Activated B cell treated with CpG ODN at 0.5 μM for 24 hours (primary cell): Measurements from ENCODE around the gene NEK9. TPM values are rescaled to one million over a fixed set of nuclear protein-coding genes. Genes with fewer than 3 reads are reported as not detected.
"Not testable (repeated sequence)": the region's sequence is repeated elsewhere in the genome, so short reads cannot be mapped to it uniquely, and the experiment has no call there.

Experiments
- ATAC-seq: fragments of 200-7000 bp; cut with Tn5 transposase; one replicate; pipeline ENCODE4 v1.10.0; 2021; ENCODE audit warnings: low read depth, mild to moderate bottlenecking, moderate library complexity
- CTCF ChIA-PET: fragments of 350-600 bp; sonication (Branson Sonifier 250); formaldehyde crosslinking; loops from one replicate; lab custom pipeline; 2021; ENCODE audit warnings: antibody characterized with exemption; lab: Charles Lee
- POLR2A ChIA-PET: fragments of 350-600 bp; sonication (Branson Sonifier 250); formaldehyde crosslinking; loops from one replicate; lab custom pipeline; 2021; ENCODE audit warnings: antibody characterized with exemption; lab: Charles Lee
- DNase-seq: peaks from one replicate; pipeline ENCODE4 v3.0.0; 2022
- H3K27ac Mint-ChIP-seq: one replicate; pipeline ENCODE4 v1.8.0; 2020; ENCODE audit warnings: mixed read lengths
- H3K27me3 Mint-ChIP-seq: one replicate; pipeline ENCODE4 v1.8.0; 2021; ENCODE audit warnings: mixed read lengths
- H3K36me3 Mint-ChIP-seq: one replicate; pipeline ENCODE4 v1.8.0; 2021; ENCODE audit warnings: low read depth, mixed read lengths
- H3K4me1 Mint-ChIP-seq: one replicate; pipeline ENCODE4 v1.8.0; 2021; ENCODE audit warnings: mixed read lengths
- H3K4me3 Mint-ChIP-seq: one replicate; pipeline ENCODE4 v1.8.0; 2020; ENCODE audit warnings: mild to moderate bottlenecking, mixed read lengths
- H3K9me3 Mint-ChIP-seq: one replicate; pipeline ENCODE4 v1.8.0; 2020; ENCODE audit warnings: mixed read lengths
- intact Hi-C: fragments of 100-400 bp; cut with micrococcal nuclease; formaldehyde crosslinking; loops from one replicate; pipeline ENCODE4 v1.15.1; 2024
- total RNA-seq: library from RNA; stranded (reverse); gene quantifications from 2 replicates; pipeline ENCODE4 v1.2.3, GENCODE V29; 2022
- TF ChIP-seq, protein P1 (sequence below): fragments of 200-600 bp; IDR thresholded peaks from one replicate; pipeline ENCODE4 v1.8.0; 2022; ENCODE audit warnings: antibody characterized with exemption, mild to moderate bottlenecking

NEK9 gene
- total RNA-seq, 1 donor from 2014 or later, result 97.7 TPM

GRCh38 chr14:75155169-75155568 is 28.3 kb upstream of the NEK9 start:
- CTCF ChIA-PET, result no interaction called here

DNA sequence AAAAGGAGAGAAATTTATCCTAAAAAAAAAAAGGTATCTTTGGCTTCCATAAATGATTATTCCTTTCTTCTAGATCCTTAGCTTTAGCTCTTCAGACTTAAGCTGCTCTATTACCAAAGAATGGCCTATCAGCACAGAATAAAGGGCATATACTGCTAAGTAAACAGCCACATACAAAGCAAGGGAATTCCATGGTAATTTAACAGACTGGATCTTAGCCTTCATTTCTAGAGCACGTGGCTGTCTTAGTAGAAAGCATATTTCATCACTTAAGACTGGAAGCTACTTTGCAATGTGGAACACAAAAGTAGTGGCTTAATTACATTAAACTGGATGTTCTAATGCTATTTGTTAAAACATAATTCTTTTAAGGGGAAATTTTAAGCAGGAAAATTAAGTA is 26.4 kb upstream of the NEK9 start:
- H3K4me1 Mint-ChIP-seq, result peaks cover 6% of the 10 kb centered on the region
- H3K9me3 Mint-ChIP-seq, result no peaks in the 10 kb centered on the region
- DNase-seq (no peak), ATAC-seq (no peak)
- TF ChIP-seq, protein P1, sequence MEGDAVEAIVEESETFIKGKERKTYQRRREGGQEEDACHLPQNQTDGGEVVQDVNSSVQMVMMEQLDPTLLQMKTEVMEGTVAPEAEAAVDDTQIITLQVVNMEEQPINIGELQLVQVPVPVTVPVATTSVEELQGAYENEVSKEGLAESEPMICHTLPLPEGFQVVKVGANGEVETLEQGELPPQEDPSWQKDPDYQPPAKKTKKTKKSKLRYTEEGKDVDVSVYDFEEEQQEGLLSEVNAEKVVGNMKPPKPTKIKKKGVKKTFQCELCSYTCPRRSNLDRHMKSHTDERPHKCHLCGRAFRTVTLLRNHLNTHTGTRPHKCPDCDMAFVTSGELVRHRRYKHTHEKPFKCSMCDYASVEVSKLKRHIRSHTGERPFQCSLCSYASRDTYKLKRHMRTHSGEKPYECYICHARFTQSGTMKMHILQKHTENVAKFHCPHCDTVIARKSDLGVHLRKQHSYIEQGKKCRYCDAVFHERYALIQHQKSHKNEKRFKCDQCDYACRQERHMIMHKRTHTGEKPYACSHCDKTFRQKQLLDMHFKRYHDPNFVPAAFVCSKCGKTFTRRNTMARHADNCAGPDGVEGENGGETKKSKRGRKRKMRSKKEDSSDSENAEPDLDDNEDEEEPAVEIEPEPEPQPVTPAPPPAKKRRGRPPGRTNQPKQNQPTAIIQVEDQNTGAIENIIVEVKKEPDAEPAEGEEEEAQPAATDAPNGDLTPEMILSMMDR, result no peak
- ChIA-PET POLR2A (no interaction called here), CTCF (no interaction called here)
- H3K36me3 Mint-ChIP-seq, result peaks cover 35% of the 10 kb centered on the region
- H3K27ac Mint-ChIP-seq, result no peak overlapping the region
- intact Hi-C loops, result no loop called here
- H3K4me3 Mint-ChIP-seq, result no peak overlapping the region
- H3K27me3 Mint-ChIP-seq, result no peaks in the 10 kb centered on the region

More at GRCh38 chr14:75155169-75155568, 28.3 kb upstream of the NEK9 start:
- peaks cover 23% of the 10 kb centered on the region for H3K36me3 Mint-ChIP-seq
- intact Hi-C loops, result no loop called here
- no peaks in the 10 kb centered on the region for H3K27me3 Mint-ChIP-seq
- H3K4me1 Mint-ChIP-seq, result peaks cover 21% of the 10 kb centered on the region
- H3K4me3 Mint-ChIP-seq, result no peak overlapping the region
- H3K9me3 Mint-ChIP-seq, result no peaks in the 10 kb centered on the region
- TF ChIP-seq, protein P1, result no peak
- ATAC-seq, result no peak
- DNase-seq, result no peak
- POLR2A ChIA-PET, result no interaction called here
- no peak overlapping the region for H3K27ac Mint-ChIP-seq

- no peaks in the 10 kb centered on the region for H3K9me3 Mint-ChIP-seq
- TF ChIP-seq, protein P1, result no peak
- H3K36me3 Mint-ChIP-seq, result peaks cover 43% of the 10 kb centered on the region
- no peak for ATAC-seq
- ChIA-PET CTCF (no interaction called here), POLR2A (no interaction called here)
- no peak overlapping the region for H3K27ac Mint-ChIP-seq
- no peaks in the 10 kb centered on the region for H3K27me3 Mint-ChIP-seq
- no peak overlapping the region for H3K4me3 Mint-ChIP-seq
- peaks cover 9% of the 10 kb centered on the region for H3K4me1 Mint-ChIP-seq
- intact Hi-C loops, result no loop called here
- DNase-seq, result no peak
These were observed 25.0 kb upstream of the NEK9 start for GRCh38 chr14:75151851-75152250.

DNA sequence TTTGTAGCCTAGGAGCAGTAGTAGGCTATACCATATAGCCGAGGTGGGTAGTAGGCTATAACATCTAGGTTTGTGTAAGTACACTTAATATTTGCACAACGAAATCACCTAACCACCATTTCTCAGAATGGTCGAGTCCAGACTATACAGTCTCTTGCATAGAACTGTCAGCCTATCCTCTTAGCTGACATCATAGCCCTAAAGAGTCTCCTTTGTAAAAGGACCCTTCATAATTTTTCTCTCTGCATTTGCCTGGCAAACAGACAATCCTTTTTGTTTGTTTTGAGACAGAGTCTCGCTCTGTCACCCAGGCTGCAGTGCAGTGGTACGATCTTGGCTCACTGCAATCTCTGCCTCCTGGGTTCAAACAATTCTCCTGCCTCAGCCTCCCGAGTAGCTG is 23.8 kb upstream of the NEK9 start:
- H3K9me3 Mint-ChIP-seq, ATAC-seq, H3K27ac Mint-ChIP-seq, H3K4me1 Mint-ChIP-seq, H3K27me3 Mint-ChIP-seq, H3K4me3 Mint-ChIP-seq, intact Hi-C loops, DNase-seq, CTCF ChIA-PET, POLR2A ChIA-PET: not testable (repeated sequence)
- peaks cover 50% of the 10 kb centered on the region for H3K36me3 Mint-ChIP-seq

DNA sequence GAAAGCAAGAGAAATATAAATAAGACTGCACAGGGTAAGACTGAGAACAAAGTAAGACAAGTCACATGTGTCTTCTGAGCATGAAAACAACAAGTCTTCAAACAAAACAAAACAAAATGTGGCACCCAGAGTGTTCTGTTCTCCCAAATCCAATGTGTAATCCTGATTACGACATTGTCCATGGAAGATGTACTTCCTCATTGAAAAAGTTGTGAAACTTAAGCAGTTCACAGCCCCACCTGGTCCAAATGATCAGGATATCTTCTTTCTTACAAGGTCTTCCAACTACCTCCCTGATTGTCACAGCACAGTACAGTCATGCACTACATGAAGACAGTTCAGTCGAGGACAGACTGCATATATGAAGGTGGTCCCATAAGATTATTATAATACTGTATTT is 23.3 kb upstream of the NEK9 start:
- Mint-ChIP-seq H3K4me3 (no peak overlapping the region), H3K4me1 (peaks cover 5% of the 10 kb centered on the region), H3K9me3 (no peaks in the 10 kb centered on the region), H3K27ac (no peak overlapping the region), H3K27me3 (no peaks in the 10 kb centered on the region), H3K36me3 (peaks cover 51% of the 10 kb centered on the region)
- TF ChIP-seq, protein P1, result no peak
- intact Hi-C loops, result no loop called here
- DNase-seq (no peak), ATAC-seq (no peak)
- ChIA-PET POLR2A (no interaction called here), CTCF (no interaction called here)

DNA sequence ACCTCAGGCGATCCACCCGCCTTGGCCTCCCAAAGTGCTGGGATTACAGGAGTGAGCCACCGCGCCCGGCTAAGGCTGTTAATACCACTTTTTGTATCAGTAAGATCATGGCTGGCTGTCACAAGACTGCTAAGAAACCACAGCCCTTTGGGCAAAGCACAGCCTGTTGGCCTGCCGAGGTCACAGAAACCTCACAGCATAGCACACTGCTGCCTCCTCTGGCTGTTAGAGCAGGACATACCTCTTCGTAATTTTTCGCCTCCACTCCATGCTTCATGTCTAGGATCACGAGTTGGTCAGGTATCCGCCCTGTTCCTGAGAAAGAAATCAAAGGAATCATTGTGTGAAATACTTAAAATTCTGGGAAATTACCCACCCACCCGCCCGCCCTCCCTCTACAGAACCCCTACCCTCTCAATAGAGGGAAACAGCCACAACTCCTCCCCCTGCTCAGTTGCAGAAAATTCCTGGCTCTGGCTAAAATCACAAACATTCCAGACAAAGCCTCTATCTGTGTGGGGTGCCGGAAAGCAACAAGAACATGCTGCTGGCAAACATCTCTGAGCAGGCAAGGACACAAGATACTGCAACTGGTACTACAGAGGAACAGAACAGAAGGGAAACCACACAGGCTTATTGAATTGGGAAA is 20.7 kb upstream of the NEK9 start:
- ChIA-PET POLR2A (no interaction called here), CTCF (no interaction called here)
- Mint-ChIP-seq H3K9me3 (no peaks in the 10 kb centered on the region), H3K4me1 (peaks cover 19% of the 10 kb centered on the region), H3K36me3 (peaks cover 70% of the 10 kb centered on the region), H3K27me3 (no peaks in the 10 kb centered on the region), H3K4me3 (no peak overlapping the region), H3K27ac (no peak overlapping the region)
- DNase-seq, result no peak
- ATAC-seq, result no peak
- TF ChIP-seq, protein P1, result no peak
- intact Hi-C loops, result no loop called here
